ENCODE data around the gene BLACAT1. TPM values are rescaled to one million over a fixed set of nuclear protein-coding genes. Genes with fewer than 3 reads are reported as not detected.

The BLACAT1 gene
- total RNA-seq, 1 experiment from 2014 or later: 0.34 TPM

DNA sequence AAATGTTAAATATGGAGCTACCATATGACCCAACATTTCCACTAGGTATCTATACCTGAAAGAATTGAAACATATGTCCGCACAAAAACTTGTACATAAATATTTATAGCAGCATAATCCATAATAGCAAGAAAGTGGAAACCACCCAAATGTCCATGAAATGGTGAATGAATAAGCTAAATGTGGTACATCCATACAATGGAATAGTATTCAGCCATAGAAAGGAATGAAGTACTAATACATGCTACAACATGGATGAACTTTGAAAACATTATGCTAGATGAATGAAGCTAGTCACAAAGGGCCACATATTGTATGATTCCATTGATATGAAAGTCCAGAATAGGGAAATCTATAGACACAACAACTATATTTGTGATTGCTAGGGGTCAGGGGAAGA lies 20.0 kb upstream of the BLACAT1 start:
- Mint-ChIP-seq H3K9me3 (ENCODE audit: unreplicated experiment) (peaks cover 9% of the 10 kb centered on the region), H3K4me1 (ENCODE audit: low read depth, unreplicated experiment) (no peaks in the 10 kb centered on the region), H3K27me3 (ENCODE audit: insufficient read depth, unreplicated experiment) (peaks cover 16% of the 10 kb centered on the region), H3K27ac (ENCODE audit: unreplicated experiment) (no peak overlapping the region), H3K36me3 (ENCODE audit: insufficient read depth, unreplicated experiment) (no peaks in the 10 kb centered on the region), H3K4me3 (ENCODE audit: unreplicated experiment) (no peak overlapping the region)
- Histone ChIP-seq H3K4me3 (ENCODE audit: low read depth, low read length) (no peak overlapping the region), H3K9me3 (peaks cover 17% of the 10 kb centered on the region), H3K36me3 (ENCODE audit: control insufficient read depth, insufficient read depth, low read length) (no peaks in the 10 kb centered on the region), H3K27me3 (replicated peaks; ENCODE audit: control insufficient read depth, insufficient read depth, low read length) (0 out of 2 replicates have a peak, but pooled peaks cover 1% of the 10 kb centered on the region), H3K4me1 (no peaks in the 10 kb centered on the region)
- CTCF ChIA-PET: interaction anchor here (1.2 kb wide), 1 partner anchor 10 kb away, joined by 5 read pairs; no protein-coding TSS in a partner anchor
- intact Hi-C loops (cut with micrococcal nuclease; ENCODE audit: unreplicated experiment): no loop called here
- DNase-seq: no peak
- TF ChIP-seq, protein P1, sequence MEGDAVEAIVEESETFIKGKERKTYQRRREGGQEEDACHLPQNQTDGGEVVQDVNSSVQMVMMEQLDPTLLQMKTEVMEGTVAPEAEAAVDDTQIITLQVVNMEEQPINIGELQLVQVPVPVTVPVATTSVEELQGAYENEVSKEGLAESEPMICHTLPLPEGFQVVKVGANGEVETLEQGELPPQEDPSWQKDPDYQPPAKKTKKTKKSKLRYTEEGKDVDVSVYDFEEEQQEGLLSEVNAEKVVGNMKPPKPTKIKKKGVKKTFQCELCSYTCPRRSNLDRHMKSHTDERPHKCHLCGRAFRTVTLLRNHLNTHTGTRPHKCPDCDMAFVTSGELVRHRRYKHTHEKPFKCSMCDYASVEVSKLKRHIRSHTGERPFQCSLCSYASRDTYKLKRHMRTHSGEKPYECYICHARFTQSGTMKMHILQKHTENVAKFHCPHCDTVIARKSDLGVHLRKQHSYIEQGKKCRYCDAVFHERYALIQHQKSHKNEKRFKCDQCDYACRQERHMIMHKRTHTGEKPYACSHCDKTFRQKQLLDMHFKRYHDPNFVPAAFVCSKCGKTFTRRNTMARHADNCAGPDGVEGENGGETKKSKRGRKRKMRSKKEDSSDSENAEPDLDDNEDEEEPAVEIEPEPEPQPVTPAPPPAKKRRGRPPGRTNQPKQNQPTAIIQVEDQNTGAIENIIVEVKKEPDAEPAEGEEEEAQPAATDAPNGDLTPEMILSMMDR (IDR thresholded peaks at IDR 0.05; ENCODE audit: insufficient read depth in 1 of 2, low read depth in 1 of 2, low read length in 1 of 2, severe bottlenecking in 1 of 2, unreplicated experiment in 1 of 2): no peak
- no TSS peak for BruUV-seq (replicated peaks)
- POLR2A ChIA-PET: no interaction called here

DNA sequence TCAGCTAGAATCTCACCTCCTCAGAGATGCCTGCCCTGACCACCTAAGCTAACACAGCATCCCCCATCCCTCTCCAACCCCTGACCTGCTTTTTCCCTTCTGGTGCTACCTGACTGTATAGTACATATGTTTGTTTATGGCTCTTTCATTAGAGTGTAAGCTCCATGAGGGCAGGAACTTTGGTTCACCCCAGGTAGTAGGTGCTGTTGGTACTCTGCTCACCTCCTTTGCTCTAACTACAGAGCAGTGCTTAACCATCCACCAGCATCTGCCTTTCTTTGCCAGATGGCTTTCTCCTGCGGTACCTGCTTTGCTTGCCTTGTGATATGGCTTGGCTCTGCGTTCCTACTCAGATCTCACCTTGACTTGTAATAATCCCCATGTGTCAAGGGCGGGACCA lies 18.7 kb upstream of the BLACAT1 start:
- H3K9me3 Mint-ChIP-seq (ENCODE audit: unreplicated experiment): peaks cover 9% of the 10 kb centered on the region
- TF ChIP-seq, protein P1 (IDR thresholded peaks at IDR 0.05; ENCODE audit: insufficient read depth in 1 of 2, low read depth in 1 of 2, low read length in 1 of 2, severe bottlenecking in 1 of 2, unreplicated experiment in 1 of 2): no peak
- Histone ChIP-seq H3K9me3 (peaks cover 17% of the 10 kb centered on the region), H3K27me3 (replicated peaks; ENCODE audit: control insufficient read depth, insufficient read depth, low read length) (no peaks in the 10 kb centered on the region), H3K36me3 (ENCODE audit: control insufficient read depth, insufficient read depth, low read length) (no peaks in the 10 kb centered on the region), H3K4me1 (no peaks in the 10 kb centered on the region), H3K4me3 (ENCODE audit: low read depth, low read length) (no peak overlapping the region)
- DNase-seq: no peak
- H3K27ac Mint-ChIP-seq (ENCODE audit: unreplicated experiment): no peak overlapping the region
- H3K4me3 Mint-ChIP-seq (ENCODE audit: unreplicated experiment): no peak overlapping the region
- no TSS peak for BruUV-seq (replicated peaks)
- no peaks in the 10 kb centered on the region for H3K4me1 Mint-ChIP-seq (ENCODE audit: low read depth, unreplicated experiment)
- peaks cover 15% of the 10 kb centered on the region for H3K27me3 Mint-ChIP-seq (ENCODE audit: insufficient read depth, unreplicated experiment)
- H3K36me3 Mint-ChIP-seq (ENCODE audit: insufficient read depth, unreplicated experiment): no peaks in the 10 kb centered on the region
- ChIA-PET POLR2A (no interaction called here), CTCF (no interaction called here)
- intact Hi-C loops (cut with micrococcal nuclease; ENCODE audit: unreplicated experiment): no loop called here

DNA sequence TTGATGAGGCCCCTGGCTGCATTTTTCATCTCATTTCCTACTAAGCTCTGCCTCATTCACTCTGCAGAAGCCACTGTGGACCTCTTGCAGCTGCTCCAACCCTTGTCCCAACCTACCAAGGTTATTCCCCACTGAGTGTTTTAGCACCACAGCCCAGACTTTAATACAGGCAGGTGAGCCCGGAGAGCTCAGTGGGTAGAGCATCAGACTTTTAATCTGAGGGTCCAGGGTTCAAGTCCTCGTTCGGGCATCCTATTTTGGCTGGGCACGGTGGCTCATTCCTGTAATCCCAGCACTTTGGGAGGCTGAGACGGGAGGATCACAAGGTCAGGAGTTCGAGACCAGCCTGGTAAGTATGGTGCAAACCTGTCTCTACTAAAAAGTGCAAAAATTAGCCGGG lies 18.1 kb upstream of the BLACAT1 start:
- intact Hi-C loops (cut with micrococcal nuclease; ENCODE audit: unreplicated experiment): no loop called here
- POLR2A ChIA-PET: no interaction called here
- Histone ChIP-seq H3K27me3 (replicated peaks; ENCODE audit: control insufficient read depth, insufficient read depth, low read length) (no peaks in the 10 kb centered on the region), H3K9me3 (peaks cover 17% of the 10 kb centered on the region), H3K4me1 (no peaks in the 10 kb centered on the region), H3K4me3 (ENCODE audit: low read depth, low read length) (no peak overlapping the region), H3K36me3 (ENCODE audit: control insufficient read depth, insufficient read depth, low read length) (no peaks in the 10 kb centered on the region)
- peaks cover 9% of the 10 kb centered on the region for H3K9me3 Mint-ChIP-seq (ENCODE audit: unreplicated experiment)
- peaks cover 19% of the 10 kb centered on the region for H3K27me3 Mint-ChIP-seq (ENCODE audit: insufficient read depth, unreplicated experiment)
- no peak overlapping the region for H3K27ac Mint-ChIP-seq (ENCODE audit: unreplicated experiment)
- no peak overlapping the region for H3K4me3 Mint-ChIP-seq (ENCODE audit: unreplicated experiment)
- no TSS peak for BruUV-seq (replicated peaks)
- CTCF ChIA-PET: no interaction called here
- TF ChIP-seq, protein P1 (IDR thresholded peaks at IDR 0.05; ENCODE audit: insufficient read depth in 1 of 2, low read depth in 1 of 2, low read length in 1 of 2, severe bottlenecking in 1 of 2, unreplicated experiment in 1 of 2): no peak
- no peaks in the 10 kb centered on the region for H3K36me3 Mint-ChIP-seq (ENCODE audit: insufficient read depth, unreplicated experiment)
- no peaks in the 10 kb centered on the region for H3K4me1 Mint-ChIP-seq (ENCODE audit: low read depth, unreplicated experiment)
- DNase-seq: no peak

Data from Caco-2 (cell line).